HUES6 (cell line): ENCODE data around the gene MMEL1.
"Not testable (repeated sequence)": the region's sequence is repeated elsewhere in the genome, so short reads cannot be mapped to it uniquely, and the experiment has no call there.

Source experiments
- H3K27ac ChIP-seq: 2 replicates; pipeline ENCODE4 v1.7.0; 2013; ENCODE audit warnings: low read depth, mild to moderate bottlenecking, low read length, inconsistent platforms
- H3K27me3 ChIP-seq: 2 replicates; pipeline ENCODE4 v1.6.1; 2013; ENCODE audit warnings: low read length; ENCODE audit not compliant: control insufficient read depth, insufficient read depth
- H3K36me3 ChIP-seq: 2 replicates; pipeline ENCODE4 v1.6.1; 2013; ENCODE audit warnings: low read length; ENCODE audit not compliant: control insufficient read depth, insufficient read depth
- H3K4me1 ChIP-seq: 2 replicates; pipeline ENCODE4 v1.6.1; 2013; ENCODE audit warnings: low read length; ENCODE audit not compliant: control insufficient read depth, insufficient read depth
- H3K4me3 ChIP-seq: 2 replicates; pipeline ENCODE4 v1.5.1; 2013; ENCODE audit warnings: low read depth, low read length
- H3K9ac ChIP-seq: one replicate; pipeline ENCODE4 v1.6.1; 2013; ENCODE audit warnings: mild to moderate bottlenecking, low read length
- H3K9me3 ChIP-seq: 2 replicates; pipeline ENCODE4 v1.6.1; 2013; ENCODE audit warnings: low read depth, low read length; ENCODE audit not compliant: control insufficient read depth, insufficient read depth

Gene MMEL1

DNA sequence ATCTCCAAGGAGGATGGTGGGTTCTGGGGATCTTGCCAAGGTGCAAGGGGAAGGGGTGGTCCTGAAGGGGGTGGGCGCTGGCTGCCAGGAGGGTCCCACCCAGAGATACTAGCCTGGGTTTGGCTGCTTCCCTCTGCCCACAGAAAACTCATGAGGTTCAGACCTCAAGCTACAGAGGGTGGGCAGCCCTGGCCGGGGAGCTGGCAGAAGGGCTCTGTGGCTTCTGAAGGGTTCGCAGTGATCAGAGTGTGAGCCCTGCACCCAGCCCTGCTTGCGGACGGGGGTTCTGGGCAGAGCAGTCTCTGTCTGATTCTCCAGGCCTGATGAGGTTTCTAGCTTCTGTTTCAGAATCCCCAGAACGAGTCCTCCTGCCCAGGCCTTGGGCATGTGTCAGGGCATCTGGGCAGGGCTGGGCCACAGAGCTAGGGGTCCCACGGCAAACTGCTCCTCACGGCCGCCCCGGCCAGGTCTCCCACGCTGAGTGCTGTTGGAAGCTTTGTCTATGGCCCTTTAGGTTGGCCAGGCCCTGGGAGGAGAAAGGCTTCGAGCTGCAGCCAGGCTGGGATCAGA lies 635 bp upstream of the MMEL1 start:
- H3K36me3 ChIP-seq, result no peaks in the 10 kb centered on the region
- no peak overlapping the region for H3K27ac ChIP-seq
- peaks cover 61% of the 10 kb centered on the region for H3K27me3 ChIP-seq
- H3K9me3 ChIP-seq, result peaks cover 11% of the 10 kb centered on the region; the same call in 1 of the 2 replicates
- no peak overlapping the region for H3K9ac ChIP-seq
- H3K4me3 ChIP-seq, result no peak overlapping the region
- peaks cover 20% of the 10 kb centered on the region for H3K4me1 ChIP-seq

DNA sequence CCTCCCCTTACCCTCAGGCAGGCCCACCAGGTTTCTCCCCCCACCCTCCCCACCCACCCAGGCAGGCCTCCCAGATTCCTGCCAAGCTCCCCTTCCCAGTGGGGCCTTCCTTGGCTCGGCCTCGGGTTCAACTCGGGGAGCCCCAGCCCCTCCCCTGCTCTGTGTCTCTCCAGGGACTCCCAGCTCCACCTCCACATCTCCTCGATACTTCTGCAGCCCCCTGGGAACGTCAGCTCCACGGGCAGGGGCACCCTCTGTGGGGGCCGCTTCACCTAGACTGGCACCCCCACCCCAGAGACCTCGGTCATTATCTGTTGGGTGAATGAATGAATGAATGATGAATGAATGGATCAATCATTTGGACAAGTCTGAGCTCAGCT lies 775 bp downstream of the MMEL1 start:
- Histone ChIP-seq H3K9me3 (peaks cover 9% of the 10 kb centered on the region; the same call in 1 of the 2 replicates), H3K4me1 (peaks cover 20% of the 10 kb centered on the region), H3K4me3 (no peak overlapping the region), H3K27ac (no peak overlapping the region), H3K36me3 (no peaks in the 10 kb centered on the region), H3K27me3 (peaks cover 61% of the 10 kb centered on the region), H3K9ac (no peak overlapping the region)

DNA sequence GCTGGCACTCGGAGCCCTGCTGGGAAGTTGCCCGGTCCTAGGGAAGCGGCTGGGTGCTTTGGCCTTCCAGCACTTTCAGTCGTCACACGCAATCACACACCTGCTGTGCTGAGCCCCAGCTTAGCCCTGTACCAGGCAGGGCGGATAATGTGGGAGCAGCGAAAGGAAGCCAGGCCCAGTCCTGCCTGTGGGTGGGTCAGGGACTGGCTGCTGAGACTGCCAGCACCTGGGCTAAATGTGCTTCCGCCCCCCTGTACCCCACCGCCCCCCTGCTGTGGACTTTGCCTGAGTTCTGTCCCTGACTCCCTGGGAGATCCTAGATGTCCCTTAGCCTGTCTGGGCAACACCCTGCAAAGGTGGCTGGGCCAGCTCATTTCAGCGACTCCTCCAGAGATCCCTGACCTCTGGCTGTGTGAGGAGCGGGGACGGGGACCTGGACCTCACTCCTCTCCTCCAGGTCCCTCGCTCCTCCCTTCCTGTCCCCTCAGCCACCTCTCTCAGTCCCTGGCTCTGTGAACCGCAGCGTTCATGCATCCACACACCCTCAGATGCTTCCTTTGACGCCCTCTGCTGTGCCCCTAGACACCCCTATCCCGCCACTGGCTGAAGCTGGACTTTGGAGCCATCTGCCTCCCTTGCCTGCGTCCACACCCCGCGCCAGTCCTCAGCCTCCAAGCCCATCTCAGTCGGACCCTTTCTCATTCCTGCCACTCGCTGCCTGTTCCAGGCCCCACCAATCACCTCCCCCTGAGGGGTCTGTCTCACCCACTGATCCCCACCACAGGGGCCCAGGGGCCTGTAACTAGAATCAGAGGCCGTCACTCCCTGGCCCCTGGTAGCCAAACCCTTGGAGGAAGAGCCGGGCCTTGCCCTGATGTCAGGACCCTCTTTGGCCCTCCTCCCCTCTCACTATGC lies 1.4 kb downstream of the MMEL1 start:
- Histone ChIP-seq H3K9ac (no peak overlapping the region), H3K4me3 (no peak overlapping the region), H3K27me3 (peaks cover 61% of the 10 kb centered on the region), H3K36me3 (no peaks in the 10 kb centered on the region), H3K9me3 (peaks cover 2% of the 10 kb centered on the region; the same call in 1 of the 2 replicates), H3K4me1 (peaks cover 20% of the 10 kb centered on the region), H3K27ac (no peak overlapping the region)

DNA sequence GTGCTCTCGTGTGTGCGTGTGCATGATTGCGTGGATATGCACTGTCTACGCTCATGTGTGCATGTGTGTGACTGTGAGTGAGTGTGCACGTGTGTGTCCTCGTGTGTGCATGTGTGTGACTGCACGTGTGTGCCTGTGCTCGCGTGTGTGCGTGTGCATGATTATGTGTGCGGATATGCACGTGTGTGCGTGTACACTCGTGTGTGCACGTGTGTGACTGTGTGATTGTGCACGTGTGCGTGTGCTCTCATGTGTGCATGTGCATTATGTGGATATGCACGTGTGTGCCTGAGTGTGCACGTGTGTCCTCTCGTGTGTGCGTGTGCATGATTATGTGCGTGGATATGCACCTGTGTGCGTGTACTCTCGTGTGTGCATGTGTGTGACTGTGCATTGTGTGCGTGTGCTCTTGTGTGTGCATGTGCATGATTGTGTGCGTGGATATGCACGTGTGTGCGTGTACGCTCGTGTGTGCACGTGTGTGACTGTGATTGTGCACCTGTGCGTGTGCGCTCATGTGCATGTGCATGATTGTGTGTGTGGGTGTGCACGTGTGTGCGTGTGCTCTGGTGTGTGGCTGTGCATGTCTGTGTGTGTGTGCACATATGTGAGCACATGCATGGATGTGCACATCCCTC lies 2.2 kb downstream of the MMEL1 start:
- Histone ChIP-seq H3K9ac (no peak overlapping the region), H3K27ac (no peak overlapping the region), H3K27me3 (peaks cover 62% of the 10 kb centered on the region), H3K36me3 (no peaks in the 10 kb centered on the region), H3K4me3 (no peak overlapping the region), H3K4me1 (peaks cover 20% of the 10 kb centered on the region), H3K9me3 (no peaks in the 10 kb centered on the region; the same call in 1 of the 2 replicates)

DNA sequence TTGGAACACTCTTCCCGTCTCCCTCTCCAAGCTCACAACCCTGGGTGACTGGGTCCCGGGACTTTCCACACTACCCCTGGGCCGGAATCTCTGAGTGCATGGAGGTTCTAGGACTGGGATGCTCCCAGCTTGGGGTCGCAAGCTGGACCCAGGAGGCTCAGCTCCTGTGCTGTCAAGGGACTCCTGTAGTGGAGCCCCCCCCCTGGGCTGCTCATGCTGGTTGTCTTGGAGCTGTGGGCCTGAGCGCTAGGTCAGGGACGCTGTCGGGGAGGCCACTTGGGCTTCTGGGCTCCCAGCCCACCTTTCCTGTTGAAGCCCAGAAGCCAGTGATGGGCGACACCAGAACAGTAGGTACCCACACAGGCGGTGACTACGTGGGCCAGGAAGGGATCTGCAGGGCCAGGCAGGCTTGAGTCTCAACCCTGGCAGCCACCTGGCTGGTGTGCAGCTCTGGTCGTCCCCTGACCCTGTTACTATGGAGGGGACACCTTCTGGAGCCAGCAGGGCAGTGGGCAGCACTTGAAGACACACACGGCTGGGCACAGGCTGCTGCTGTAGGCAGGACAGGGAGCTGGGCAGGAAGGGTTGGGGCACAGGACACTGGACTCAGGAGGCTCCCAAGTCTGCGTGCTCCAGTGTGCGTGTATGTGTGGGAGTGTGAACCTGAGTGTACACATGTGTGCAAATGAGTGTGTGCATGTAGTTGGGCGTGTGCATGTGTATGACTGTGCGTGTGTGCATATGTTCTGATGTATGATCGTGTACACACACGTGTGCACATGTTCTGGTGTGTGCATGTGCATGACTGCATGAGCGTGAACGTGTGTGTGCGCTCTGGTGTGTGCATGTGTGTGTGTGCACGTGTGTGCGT lies 3.0 kb downstream of the MMEL1 start:
- Histone ChIP-seq H3K27me3 (peaks cover 69% of the 10 kb centered on the region), H3K27ac (no peak overlapping the region), H3K36me3 (no peaks in the 10 kb centered on the region), H3K9ac (no peak overlapping the region), H3K4me3 (peak overlapping the region; percentile 56; the same call in 1 of the 2 replicates), H3K4me1 (peaks cover 20% of the 10 kb centered on the region), H3K9me3 (no peaks in the 10 kb centered on the region; the same call in 1 of the 2 replicates)

DNA sequence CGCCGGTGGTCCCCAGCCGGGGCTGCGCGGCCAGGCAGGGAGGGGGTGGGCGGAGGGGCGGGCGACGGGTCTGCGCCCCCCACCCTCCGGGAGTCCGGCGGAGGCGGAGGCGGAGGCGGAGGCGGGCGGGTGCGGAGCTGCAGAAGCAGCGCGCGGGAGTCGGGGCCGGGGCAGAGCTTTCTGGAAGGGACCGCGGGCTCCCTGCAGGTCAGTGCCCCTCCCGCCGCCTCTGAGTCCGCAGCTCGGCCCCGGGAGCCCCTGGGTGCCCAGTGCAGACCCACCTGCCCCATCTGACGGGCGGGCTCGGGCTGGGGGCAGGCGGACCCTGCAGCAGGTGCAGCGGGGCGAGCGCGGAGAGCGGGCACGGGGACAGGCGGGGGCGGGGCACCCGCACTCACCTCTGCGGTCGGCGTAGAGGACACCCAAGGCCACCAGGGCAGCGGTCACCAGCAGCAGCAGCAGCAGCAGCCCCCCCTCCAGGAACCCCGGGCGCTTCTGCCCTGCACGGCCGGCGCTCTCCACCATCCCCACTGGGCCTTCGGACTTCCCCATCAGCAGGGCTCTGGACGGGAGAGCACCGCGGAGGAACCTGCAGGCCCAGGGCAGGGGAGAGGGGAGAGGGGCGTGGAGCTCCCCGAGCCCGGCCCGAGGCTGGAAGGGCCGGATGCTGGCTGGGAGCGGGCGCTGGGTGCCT lies 3.7 kb downstream of the MMEL1 start:
- Histone ChIP-seq H3K27me3 (peaks cover 76% of the 10 kb centered on the region), H3K4me1 (peaks cover 20% of the 10 kb centered on the region), H3K9me3 (no peaks in the 10 kb centered on the region; the same call in 1 of the 2 replicates), H3K27ac (no peak overlapping the region), H3K36me3 (no peaks in the 10 kb centered on the region), H3K9ac (no peak overlapping the region), H3K4me3 (peak overlapping the region; percentile 56)

DNA sequence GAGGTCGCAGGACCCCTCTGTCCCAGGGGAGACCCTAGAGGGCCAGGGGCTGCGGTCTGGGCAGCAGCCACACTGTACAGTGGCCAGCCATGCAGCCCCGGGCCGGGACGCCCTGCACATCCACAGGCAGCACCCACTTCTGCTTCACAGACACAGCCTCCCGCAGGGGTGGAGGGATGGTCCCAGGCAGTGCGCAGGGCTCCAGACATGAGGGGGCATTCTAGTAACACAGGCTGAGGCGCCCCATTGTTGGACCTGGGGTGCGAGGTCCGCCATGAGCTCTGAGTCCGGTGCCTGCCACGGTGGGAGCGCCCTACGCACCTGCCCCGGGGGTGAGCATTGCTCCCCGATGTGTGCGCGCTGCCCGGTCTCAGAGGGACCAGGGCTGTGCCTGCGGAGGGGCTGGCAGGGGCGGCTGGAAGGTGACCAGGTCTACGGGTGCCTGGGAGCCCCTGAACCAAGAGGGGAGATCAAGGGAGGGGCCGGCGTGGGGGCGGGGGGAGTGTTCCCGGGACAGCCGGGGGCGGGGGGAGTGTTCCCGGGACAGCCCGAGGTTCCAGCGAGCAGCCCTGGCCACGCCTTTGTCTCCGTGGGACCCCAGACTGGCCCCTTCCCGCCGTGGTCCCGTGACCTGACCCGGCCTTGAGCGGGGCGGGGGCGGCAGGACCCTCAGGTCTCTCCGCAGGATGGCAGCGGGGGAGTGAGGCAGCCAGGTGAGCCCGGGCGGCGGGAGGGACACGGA lies 4.5 kb downstream of the MMEL1 start:
- H3K4me3 ChIP-seq, result peak overlapping the region; percentile 56
- H3K9ac ChIP-seq, result no peak overlapping the region
- H3K27ac ChIP-seq, result no peak overlapping the region
- peaks cover 84% of the 10 kb centered on the region for H3K27me3 ChIP-seq
- H3K36me3 ChIP-seq, result no peaks in the 10 kb centered on the region
- peaks cover 18% of the 10 kb centered on the region for H3K4me1 ChIP-seq
- H3K9me3 ChIP-seq, result no peaks in the 10 kb centered on the region; the same call in 1 of the 2 replicates

DNA sequence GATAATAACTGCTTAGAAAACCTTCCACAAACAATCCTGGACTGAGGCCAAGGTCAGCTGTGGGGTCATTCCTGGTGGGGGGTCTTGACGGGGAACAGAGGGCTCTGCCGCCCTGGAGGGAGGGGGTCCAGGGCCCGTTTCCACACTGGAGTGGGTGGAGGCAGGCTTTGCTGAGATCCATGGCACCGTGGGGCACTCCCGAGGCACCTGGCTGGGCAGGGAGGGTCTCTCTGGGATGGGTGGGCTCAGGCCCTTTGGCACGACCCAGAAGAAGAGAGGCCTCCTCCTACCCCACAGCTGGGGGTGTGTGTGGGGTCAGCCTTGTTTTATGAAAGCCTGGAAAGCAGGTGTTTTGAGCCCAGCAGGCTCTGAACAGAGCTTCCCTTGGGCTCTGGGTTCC lies 5.1 kb downstream of the MMEL1 start:
- Histone ChIP-seq H3K27ac (no peak overlapping the region), H3K27me3 (peaks cover 84% of the 10 kb centered on the region), H3K9ac (no peak overlapping the region), H3K4me3 (no peak overlapping the region), H3K4me1 (peaks cover 12% of the 10 kb centered on the region), H3K36me3 (no peaks in the 10 kb centered on the region), H3K9me3 (no peaks in the 10 kb centered on the region; the same call in 1 of the 2 replicates)

DNA sequence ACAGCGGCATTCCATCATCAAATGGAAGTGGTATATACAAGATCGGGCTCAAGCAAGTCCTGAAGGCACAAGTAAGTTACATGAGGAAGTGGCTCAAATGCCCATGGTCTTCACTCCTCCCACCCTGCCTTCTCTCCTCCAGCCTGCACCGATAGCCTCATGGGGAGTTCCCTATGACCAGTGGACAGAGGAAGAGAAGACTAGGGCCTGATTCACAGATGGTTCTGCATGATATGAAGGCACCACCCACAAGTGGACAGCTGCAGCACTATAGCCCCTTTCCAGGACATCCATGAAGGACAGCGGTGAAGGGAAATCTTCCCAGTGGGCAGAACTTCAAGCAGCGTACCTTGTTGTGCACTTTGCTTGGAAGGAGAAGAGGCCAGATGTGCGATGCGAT lies 7.1 kb downstream of the MMEL1 start:
- peaks cover 11% of the 10 kb centered on the region for H3K9me3 ChIP-seq
- H3K27me3 ChIP-seq, result peaks cover 74% of the 10 kb centered on the region
- H3K36me3 ChIP-seq, H3K4me3 ChIP-seq, H3K27ac ChIP-seq, H3K4me1 ChIP-seq, H3K9ac ChIP-seq: not testable (repeated sequence)
